Measurements from ENCODE around the gene PEX7.

DNA sequence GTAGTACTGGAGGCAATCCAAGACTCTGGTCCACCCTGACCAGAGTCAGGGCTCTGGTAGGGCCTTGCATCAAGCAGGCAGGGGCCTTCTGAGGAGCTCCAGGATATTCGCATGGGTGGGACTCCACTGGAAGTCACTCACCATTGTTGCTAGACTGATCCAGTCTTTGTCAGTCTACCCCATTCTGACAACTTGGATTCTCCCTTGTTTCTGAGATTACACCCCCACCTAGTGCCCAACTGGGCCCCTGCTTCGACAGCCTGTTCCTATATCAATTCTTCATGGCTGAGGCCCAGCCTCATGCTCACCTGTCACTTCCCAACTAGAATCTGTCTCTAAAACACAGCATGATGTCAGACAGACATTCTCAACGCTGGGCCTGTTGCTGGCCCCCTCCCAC, 104.9 kb downstream of the PEX7 start:
- TF ChIP-seq, protein P1, sequence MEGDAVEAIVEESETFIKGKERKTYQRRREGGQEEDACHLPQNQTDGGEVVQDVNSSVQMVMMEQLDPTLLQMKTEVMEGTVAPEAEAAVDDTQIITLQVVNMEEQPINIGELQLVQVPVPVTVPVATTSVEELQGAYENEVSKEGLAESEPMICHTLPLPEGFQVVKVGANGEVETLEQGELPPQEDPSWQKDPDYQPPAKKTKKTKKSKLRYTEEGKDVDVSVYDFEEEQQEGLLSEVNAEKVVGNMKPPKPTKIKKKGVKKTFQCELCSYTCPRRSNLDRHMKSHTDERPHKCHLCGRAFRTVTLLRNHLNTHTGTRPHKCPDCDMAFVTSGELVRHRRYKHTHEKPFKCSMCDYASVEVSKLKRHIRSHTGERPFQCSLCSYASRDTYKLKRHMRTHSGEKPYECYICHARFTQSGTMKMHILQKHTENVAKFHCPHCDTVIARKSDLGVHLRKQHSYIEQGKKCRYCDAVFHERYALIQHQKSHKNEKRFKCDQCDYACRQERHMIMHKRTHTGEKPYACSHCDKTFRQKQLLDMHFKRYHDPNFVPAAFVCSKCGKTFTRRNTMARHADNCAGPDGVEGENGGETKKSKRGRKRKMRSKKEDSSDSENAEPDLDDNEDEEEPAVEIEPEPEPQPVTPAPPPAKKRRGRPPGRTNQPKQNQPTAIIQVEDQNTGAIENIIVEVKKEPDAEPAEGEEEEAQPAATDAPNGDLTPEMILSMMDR (conservative IDR thresholded peaks at IDR 0.05): peak; percentile 24; the same call in 1 of the 2 replicates
- no peak for TF ChIP-seq ZFX (IDR thresholded peaks at IDR 0.05)

Data from C4-2B (cell line).